Loucy (cell line): ENCODE measurements around the gene PARP15.

ENCODE experiments used
- CTCF ChIP-seq: fragments of 200-600 bp; sonication (generic); conservative IDR thresholded peaks from 2 replicates; pipeline ENCODE4 v1.5.1; 2014; ENCODE audit warnings: mild to moderate bottlenecking, antibody characterized with exemption, low read length
- EZH2phosphoT487 ChIP-seq: fragments of 200-600 bp; IDR thresholded peaks from 2 replicates; pipeline ENCODE4 v1.6.1; 2018; ENCODE audit warnings: antibody characterized with exemption, mild to moderate bottlenecking, moderate library complexity, borderline replicate concordance

GRCh38 chr3:122577409-122578031, at the start of gene PARP15:
- no peak for TF ChIP-seq CTCF
- no peak for TF ChIP-seq EZH2phosphoT487
